Uterus (tissue), 4 donors: Measurements from ENCODE around the gene RAI1. TPM values are rescaled to one million over a fixed set of nuclear protein-coding genes. Genes with fewer than 3 reads are reported as not detected.

Source experiments
- DNase-seq, 2 donors: peaks; one replicate each; pipeline ENCODE4 v3.0.0-alpha.2; 2019 to 2020
- H3K27ac ChIP-seq, 2 donors: fragments of 200-600 bp; sonication (generic); 1 replicate in 1 of 2; 2 replicates in 1 of 2; pipeline ENCODE4 v1.5.1; 2016 to 2018
- H3K27me3 ChIP-seq, 2 donors: fragments of 200-600 bp; sonication (generic); one replicate each; pipeline ENCODE4 v1.5.1; 2018 to 2019; ENCODE audit warnings: control low read depth in 1 of 2
- H3K36me3 ChIP-seq, 2 donors: fragments of 200-600 bp; sonication (generic); one replicate each; pipeline ENCODE4 v1.5.1; 2019; ENCODE audit warnings: control low read depth in 1 of 2
- H3K4me1 ChIP-seq, 2 donors: fragments of 200-600 bp; sonication (generic); one replicate each; pipeline ENCODE4 v1.5.1; 2018 to 2019; ENCODE audit warnings: control low read depth in 1 of 2
- H3K4me3 ChIP-seq, 2 donors: fragments of 200-600 bp; sonication (generic); 1 replicate in 1 of 2; 2 replicates in 1 of 2; pipeline ENCODE4 v1.5.1; 2018 to 2019; ENCODE audit warnings: mild to moderate bottlenecking in 1 of 2
- H3K9me3 ChIP-seq, 2 donors: fragments of 200-600 bp; sonication (generic); one replicate each; pipeline ENCODE4 v1.5.1; 2019; ENCODE audit warnings: control low read depth in 1 of 2
- CTCF ChIP-seq, 4 experiments: fragments of 200-600 bp in 2 of 4; fragments of 450-650 bp in 2 of 4; sonication (generic) in 2 of 4; IDR thresholded peaks; one replicate each; pipeline ENCODE4 v1.5.1; 2016 to 2019; ENCODE audit warnings: antibody characterized with exemption in 4 of 4, mild to moderate bottlenecking in 2 of 4, moderate library complexity in 1 of 4
- POLR2A ChIP-seq, 2 donors: fragments of 450-650 bp; IDR thresholded peaks; one replicate each; pipeline ENCODE4 v1.6.1; 2016; ENCODE audit warnings: antibody characterized with exemption in 2 of 2, mild to moderate bottlenecking in 1 of 2, moderate library complexity in 1 of 2
- intact Hi-C: fragments of 100-400 bp; cut with DNase I; formaldehyde crosslinking; loops from one replicate; pipeline ENCODE4 v1.15.1; 2023; ENCODE audit warnings: low total_unique reads
- total RNA-seq, 4 donors: library from RNA; depleted of rRNA in 3 of 4; stranded (reverse); fragments of >200 nt in 3 of 4; gene quantifications; one replicate each; pipeline versions ENCODE4 v1.1.0 to v1.2.4, GENCODE V29; 2014 to 2023
- donor health status: DM: yes; HTN: yes; CAD: no.

RAI1 gene
- total RNA-seq, 4 donors from 2014 or later, result 10.0 to 66.1 (median 15.3) TPM

DNA sequence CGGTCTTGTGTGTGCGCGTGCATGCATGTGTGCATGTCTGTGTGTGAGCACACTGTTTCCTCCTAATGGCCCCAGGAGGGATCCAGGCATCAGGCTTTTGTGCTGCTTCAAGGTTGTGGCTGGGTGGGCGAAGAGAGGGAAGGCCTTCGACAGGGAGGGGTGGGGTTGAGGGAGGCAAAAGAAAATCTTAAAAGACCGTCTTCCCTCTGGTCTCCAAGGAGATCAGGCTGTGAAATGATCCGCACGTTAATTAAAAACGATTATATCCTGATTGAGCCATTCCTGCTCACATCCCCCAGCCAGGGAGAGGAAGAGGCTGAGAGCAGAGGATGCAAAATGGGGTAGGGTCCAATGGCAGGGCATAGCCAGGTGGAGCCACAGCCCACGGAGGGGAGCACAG is 46.9 kb downstream of the RAI1 start:
- intact Hi-C loops, result no loop called here
- H3K4me1 ChIP-seq, result peaks cover 0 to 12% of the 10 kb centered on the region in 2 donors

GRCh38 chr17:17728550-17729251 is 47.4 kb downstream of the RAI1 start:
- Histone ChIP-seq H3K9me3 (no peaks in the 10 kb centered on the region), H3K27me3 (no peaks in the 10 kb centered on the region), H3K27ac (no peak overlapping the region), H3K4me1 (peaks cover 0 to 12% of the 10 kb centered on the region in 2 donors), H3K4me3 (no peak overlapping the region), H3K36me3 (no peaks in the 10 kb centered on the region)
- TF ChIP-seq CTCF (IDR thresholded peaks at IDR 0.05) (no peak), POLR2A (IDR thresholded peaks at IDR 0.05) (no peak)
- DNase-seq, result no peak
- intact Hi-C loops, result no loop called here

More for the DNA sequence above, 46.9 kb downstream of the RAI1 start:
- TF ChIP-seq POLR2A (IDR thresholded peaks at IDR 0.05) (no peak), CTCF (IDR thresholded peaks at IDR 0.05) (no peak)
- Histone ChIP-seq H3K9me3 (no peaks in the 10 kb centered on the region), H3K27me3 (no peaks in the 10 kb centered on the region), H3K36me3 (no peaks in the 10 kb centered on the region), H3K27ac (no peak overlapping the region), H3K4me3 (no peak overlapping the region)
- DNase-seq, result no peak

DNA sequence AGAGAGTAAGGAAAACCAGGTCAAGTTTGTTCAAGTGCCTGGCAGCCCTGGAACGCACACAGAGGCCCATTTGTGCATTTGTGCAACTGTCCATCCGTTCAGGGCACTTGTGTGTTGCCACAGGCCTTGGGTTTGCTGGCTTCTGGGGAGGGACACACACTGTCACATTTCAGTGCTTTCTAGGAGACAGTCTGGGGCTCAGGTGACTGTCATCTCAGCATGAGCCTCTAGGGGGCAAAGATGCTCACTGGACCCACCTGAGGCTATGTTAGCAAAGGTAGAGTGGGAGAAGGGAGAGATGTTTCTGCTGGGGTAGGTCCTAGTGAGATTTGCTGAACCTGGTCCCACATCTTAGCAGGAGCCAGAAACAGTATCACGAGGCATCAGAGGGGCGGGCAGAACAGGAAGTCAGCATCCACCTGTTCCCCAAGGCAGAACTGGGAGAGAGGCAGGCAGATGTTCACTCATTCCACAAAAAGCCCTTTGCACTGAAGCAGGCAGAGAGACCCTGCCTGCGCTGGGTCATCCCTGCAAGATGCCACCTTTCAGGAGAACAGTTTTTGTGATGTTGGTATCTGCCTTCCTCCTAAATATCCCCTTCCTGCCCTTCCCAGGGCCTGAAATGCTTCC is 48.5 kb downstream of the RAI1 start:
- H3K9me3 ChIP-seq, result no peaks in the 10 kb centered on the region
- H3K36me3 ChIP-seq, result no peaks in the 10 kb centered on the region
- H3K27ac ChIP-seq, result no peak overlapping the region
- no peaks in the 10 kb centered on the region for H3K27me3 ChIP-seq
- intact Hi-C loops, result no loop called here
- no peak overlapping the region for H3K4me3 ChIP-seq
- peaks cover 0 to 10% of the 10 kb centered on the region in 2 donors for H3K4me1 ChIP-seq
- TF ChIP-seq CTCF (IDR thresholded peaks at IDR 0.05) (peak; percentile 26 to 59 (median 50)), POLR2A (IDR thresholded peaks at IDR 0.05) (no peak)
- DNase-seq, result no peak

DNA sequence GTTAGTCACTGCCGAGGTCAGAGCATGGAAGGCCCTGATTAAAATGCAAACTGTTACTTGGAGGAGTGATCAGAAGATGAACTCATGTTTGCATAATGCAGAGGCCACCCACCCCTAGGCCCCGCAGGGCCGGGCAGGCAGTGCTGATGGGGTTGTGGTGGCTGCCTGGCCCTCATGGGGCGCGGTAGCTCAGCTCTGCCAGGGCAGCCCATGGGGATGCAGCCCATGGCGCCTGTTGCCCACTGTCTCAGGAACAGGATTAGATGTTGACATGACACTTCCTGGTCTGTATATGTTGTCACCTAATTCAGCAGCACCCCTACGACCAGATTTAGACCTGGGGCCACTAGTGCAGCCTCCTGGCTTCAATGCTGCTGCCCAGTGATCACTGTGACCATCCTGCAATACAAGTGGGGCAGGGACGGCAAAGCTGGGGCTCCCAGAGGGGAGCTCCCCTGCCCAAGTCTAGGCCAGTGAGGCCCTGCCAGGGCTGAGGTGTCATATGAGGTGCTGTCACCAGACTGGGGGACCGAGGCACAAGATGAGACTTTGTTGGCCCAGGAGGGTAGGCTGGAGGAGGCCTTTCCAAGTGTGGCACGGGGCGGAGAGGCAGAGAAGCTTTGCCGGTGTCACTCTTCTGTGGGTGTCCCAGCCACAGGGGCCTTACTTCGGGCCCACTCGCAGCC is 49.1 kb downstream of the RAI1 start:
- Histone ChIP-seq H3K27me3 (no peaks in the 10 kb centered on the region), H3K36me3 (no peaks in the 10 kb centered on the region), H3K4me1 (peaks cover 0 to 7% of the 10 kb centered on the region in 2 donors), H3K4me3 (no peak overlapping the region), H3K9me3 (no peaks in the 10 kb centered on the region), H3K27ac (no peak overlapping the region)
- no peak for TF ChIP-seq POLR2A (IDR thresholded peaks at IDR 0.05)
- no peak for TF ChIP-seq CTCF (IDR thresholded peaks at IDR 0.05)
- intact Hi-C loops, result no loop called here
- no peak for DNase-seq

- Histone ChIP-seq H3K27ac (no peak overlapping the region), H3K4me1 (no peaks in the 10 kb centered on the region), H3K9me3 (no peaks in the 10 kb centered on the region), H3K4me3 (no peak overlapping the region), H3K36me3 (no peaks in the 10 kb centered on the region), H3K27me3 (no peaks in the 10 kb centered on the region)
- TF ChIP-seq CTCF (IDR thresholded peaks at IDR 0.05) (no peak), POLR2A (IDR thresholded peaks at IDR 0.05) (no peak)
- DNase-seq, result no peak
- intact Hi-C loops, result no loop called here
These were observed 51.2 kb downstream of the RAI1 start for GRCh38 chr17:17732444-17732843.
